ENCODE measurements around the gene GPR176. TPM values are rescaled to one million over a fixed set of nuclear protein-coding genes. Genes with fewer than 3 reads are reported as not detected.

Gene GPR176
- polyA plus RNA-seq, 1 donor from 2014 or later = 8.3 TPM

DNA sequence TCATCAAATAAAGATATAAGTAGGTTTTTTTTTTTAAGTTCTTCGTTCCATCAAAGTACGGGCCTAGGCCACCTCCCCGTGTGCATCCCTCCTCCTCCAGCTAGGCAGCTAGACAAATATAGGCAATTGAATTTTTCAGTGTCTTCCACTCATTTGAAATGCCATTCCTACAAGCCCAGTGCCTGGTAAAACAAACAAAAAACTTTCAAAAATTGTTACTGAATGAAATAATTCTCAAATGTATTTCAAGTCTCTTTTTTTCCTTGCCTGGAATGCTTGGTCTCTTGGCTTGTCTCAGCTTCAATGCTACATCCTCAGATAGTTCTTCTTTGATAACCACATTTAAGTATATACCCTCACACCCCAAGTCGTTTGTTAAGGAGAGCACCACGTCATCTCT lies 17.6 kb upstream of the GPR176 start:
- no peaks in the 10 kb centered on the region for H3K79me2 ChIP-seq (replicated peaks; ENCODE audit: insufficient read depth, low read length)
- no peaks in the 10 kb centered on the region for H3F3A ChIP-seq (ENCODE audit: insufficient read depth, low read length, poor library complexity, severe bottlenecking)
- no peak overlapping the region for H3K4me3 ChIP-seq (ENCODE audit: low read length)
- no peak overlapping the region for H2AFZ ChIP-seq (ENCODE audit: low read depth, low read length)
- no peak overlapping the region for H3K4me2 ChIP-seq (ENCODE audit: low read length)
- TF ChIP-seq POLR2AphosphoS5 (IDR thresholded peaks at IDR 0.05) (no peak), RAD21 (conservative IDR thresholded peaks at IDR 0.05) (no peak), SMC3 (conservative IDR thresholded peaks at IDR 0.05; ENCODE audit: poor library complexity) (no peak), TAF1 (IDR thresholded peaks at IDR 0.05; ENCODE audit: low read depth) (no peak), EP300 (conservative IDR thresholded peaks at IDR 0.05; ENCODE audit: poor library complexity, severe bottlenecking) (no peak), EZH2 (IDR thresholded peaks at IDR 0.05; ENCODE audit: borderline replicate concordance, insufficient read depth, low read length, poor library complexity, severe bottlenecking) (no peak), MXI1 (conservative IDR thresholded peaks at IDR 0.05; ENCODE audit: poor library complexity, severe bottlenecking) (no peak)
- TF ChIP-seq, protein P1, sequence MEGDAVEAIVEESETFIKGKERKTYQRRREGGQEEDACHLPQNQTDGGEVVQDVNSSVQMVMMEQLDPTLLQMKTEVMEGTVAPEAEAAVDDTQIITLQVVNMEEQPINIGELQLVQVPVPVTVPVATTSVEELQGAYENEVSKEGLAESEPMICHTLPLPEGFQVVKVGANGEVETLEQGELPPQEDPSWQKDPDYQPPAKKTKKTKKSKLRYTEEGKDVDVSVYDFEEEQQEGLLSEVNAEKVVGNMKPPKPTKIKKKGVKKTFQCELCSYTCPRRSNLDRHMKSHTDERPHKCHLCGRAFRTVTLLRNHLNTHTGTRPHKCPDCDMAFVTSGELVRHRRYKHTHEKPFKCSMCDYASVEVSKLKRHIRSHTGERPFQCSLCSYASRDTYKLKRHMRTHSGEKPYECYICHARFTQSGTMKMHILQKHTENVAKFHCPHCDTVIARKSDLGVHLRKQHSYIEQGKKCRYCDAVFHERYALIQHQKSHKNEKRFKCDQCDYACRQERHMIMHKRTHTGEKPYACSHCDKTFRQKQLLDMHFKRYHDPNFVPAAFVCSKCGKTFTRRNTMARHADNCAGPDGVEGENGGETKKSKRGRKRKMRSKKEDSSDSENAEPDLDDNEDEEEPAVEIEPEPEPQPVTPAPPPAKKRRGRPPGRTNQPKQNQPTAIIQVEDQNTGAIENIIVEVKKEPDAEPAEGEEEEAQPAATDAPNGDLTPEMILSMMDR (IDR thresholded peaks at IDR 0.05; ENCODE audit: poor library complexity, severe bottlenecking) = no peak
- TF ChIP-seq, protein P2, sequence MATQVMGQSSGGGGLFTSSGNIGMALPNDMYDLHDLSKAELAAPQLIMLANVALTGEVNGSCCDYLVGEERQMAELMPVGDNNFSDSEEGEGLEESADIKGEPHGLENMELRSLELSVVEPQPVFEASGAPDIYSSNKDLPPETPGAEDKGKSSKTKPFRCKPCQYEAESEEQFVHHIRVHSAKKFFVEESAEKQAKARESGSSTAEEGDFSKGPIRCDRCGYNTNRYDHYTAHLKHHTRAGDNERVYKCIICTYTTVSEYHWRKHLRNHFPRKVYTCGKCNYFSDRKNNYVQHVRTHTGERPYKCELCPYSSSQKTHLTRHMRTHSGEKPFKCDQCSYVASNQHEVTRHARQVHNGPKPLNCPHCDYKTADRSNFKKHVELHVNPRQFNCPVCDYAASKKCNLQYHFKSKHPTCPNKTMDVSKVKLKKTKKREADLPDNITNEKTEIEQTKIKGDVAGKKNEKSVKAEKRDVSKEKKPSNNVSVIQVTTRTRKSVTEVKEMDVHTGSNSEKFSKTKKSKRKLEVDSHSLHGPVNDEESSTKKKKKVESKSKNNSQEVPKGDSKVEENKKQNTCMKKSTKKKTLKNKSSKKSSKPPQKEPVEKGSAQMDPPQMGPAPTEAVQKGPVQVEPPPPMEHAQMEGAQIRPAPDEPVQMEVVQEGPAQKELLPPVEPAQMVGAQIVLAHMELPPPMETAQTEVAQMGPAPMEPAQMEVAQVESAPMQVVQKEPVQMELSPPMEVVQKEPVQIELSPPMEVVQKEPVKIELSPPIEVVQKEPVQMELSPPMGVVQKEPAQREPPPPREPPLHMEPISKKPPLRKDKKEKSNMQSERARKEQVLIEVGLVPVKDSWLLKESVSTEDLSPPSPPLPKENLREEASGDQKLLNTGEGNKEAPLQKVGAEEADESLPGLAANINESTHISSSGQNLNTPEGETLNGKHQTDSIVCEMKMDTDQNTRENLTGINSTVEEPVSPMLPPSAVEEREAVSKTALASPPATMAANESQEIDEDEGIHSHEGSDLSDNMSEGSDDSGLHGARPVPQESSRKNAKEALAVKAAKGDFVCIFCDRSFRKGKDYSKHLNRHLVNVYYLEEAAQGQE (IDR thresholded peaks at IDR 0.05; ENCODE audit: borderline replicate concordance) = no peak
- H3K27ac ChIP-seq (ENCODE audit: low read length) = no peak overlapping the region
- H3K9me3 ChIP-seq (ENCODE audit: low read length) = no peaks in the 10 kb centered on the region
- no peaks in the 10 kb centered on the region for H3K27me3 ChIP-seq (ENCODE audit: insufficient read depth, low read depth, low read length)
- no peak overlapping the region for H3K9ac ChIP-seq (ENCODE audit: low read length)
- H4K20me1 ChIP-seq (ENCODE audit: insufficient read depth) = no peaks in the 10 kb centered on the region
- no peaks in the 10 kb centered on the region for H3K36me3 ChIP-seq (ENCODE audit: insufficient read depth, low read length)
- H3K9me2 ChIP-seq (ENCODE audit: insufficient read depth, low read length) = no peaks in the 10 kb centered on the region

DNA sequence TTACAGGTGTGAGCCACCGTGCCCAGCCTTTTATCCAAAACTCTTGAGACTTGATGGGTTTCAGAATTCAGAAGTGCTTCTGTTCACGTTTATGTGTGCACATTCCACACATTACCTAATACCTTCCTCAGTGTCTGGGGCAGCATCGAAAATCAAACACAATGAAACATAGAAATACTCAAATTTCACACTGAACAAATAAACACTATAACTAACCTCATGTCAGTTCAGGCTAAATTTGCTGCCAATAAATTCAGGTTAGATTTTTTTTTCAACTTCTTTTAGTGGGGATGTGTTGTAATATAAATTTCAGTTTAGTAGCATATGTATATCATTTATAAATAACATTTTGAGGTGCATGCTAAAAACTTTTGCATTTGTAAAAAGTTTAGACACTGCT lies 16.6 kb upstream of the GPR176 start:
- Histone ChIP-seq H3K36me3 (ENCODE audit: insufficient read depth, low read length) (no peaks in the 10 kb centered on the region), H3K4me3 (ENCODE audit: low read length) (no peak overlapping the region), H3K9me2 (ENCODE audit: insufficient read depth, low read length) (no peaks in the 10 kb centered on the region), H3K27ac (ENCODE audit: low read length) (no peak overlapping the region), H2AFZ (ENCODE audit: low read depth, low read length) (no peak overlapping the region), H3K79me2 (replicated peaks; ENCODE audit: insufficient read depth, low read length) (no peaks in the 10 kb centered on the region), H3K9me3 (ENCODE audit: low read length) (no peaks in the 10 kb centered on the region), H4K20me1 (ENCODE audit: insufficient read depth) (no peaks in the 10 kb centered on the region), H3K4me2 (ENCODE audit: low read length) (no peak overlapping the region), H3F3A (ENCODE audit: insufficient read depth, low read length, poor library complexity, severe bottlenecking) (no peaks in the 10 kb centered on the region), H3K27me3 (ENCODE audit: insufficient read depth, low read depth, low read length) (no peaks in the 10 kb centered on the region), H3K9ac (ENCODE audit: low read length) (no peak overlapping the region)
- no peak for TF ChIP-seq TAF1 (IDR thresholded peaks at IDR 0.05; ENCODE audit: low read depth)
- no peak for TF ChIP-seq EP300 (conservative IDR thresholded peaks at IDR 0.05; ENCODE audit: poor library complexity, severe bottlenecking)
- TF ChIP-seq EZH2 (IDR thresholded peaks at IDR 0.05; ENCODE audit: borderline replicate concordance, insufficient read depth, low read length, poor library complexity, severe bottlenecking) = no peak
- TF ChIP-seq, protein P1 (IDR thresholded peaks at IDR 0.05; ENCODE audit: poor library complexity, severe bottlenecking) = no peak
- TF ChIP-seq, protein P2 (IDR thresholded peaks at IDR 0.05; ENCODE audit: borderline replicate concordance) = no peak
- no peak for TF ChIP-seq POLR2AphosphoS5 (IDR thresholded peaks at IDR 0.05)
- no peak for TF ChIP-seq MXI1 (conservative IDR thresholded peaks at IDR 0.05; ENCODE audit: poor library complexity, severe bottlenecking)
- TF ChIP-seq RAD21 (conservative IDR thresholded peaks at IDR 0.05) = no peak
- no peak for TF ChIP-seq SMC3 (conservative IDR thresholded peaks at IDR 0.05; ENCODE audit: poor library complexity)
